WTC11 (cell line): ENCODE data around the gene ELOVL2. TPM values are rescaled to one million over a fixed set of nuclear protein-coding genes. Genes with fewer than 3 reads are reported as not detected.

Source experiments
- ATAC-seq: fragments of 200-7000 bp; cut with Tn5 transposase; 2 replicates; pipeline ENCODE4 v1.10.0; 2021; ENCODE audit warnings: mild to moderate bottlenecking, moderate library complexity
- CTCF ChIA-PET: fragments of 300-600 bp; sonication (Branson Sonifier 250); formaldehyde crosslinking; loops from one replicate; lab custom pipeline; 2021; ENCODE audit warnings: antibody characterized with exemption; lab: Charles Lee
- POLR2A ChIA-PET: fragments of 350-600 bp; sonication (Branson Sonifier 250); formaldehyde crosslinking; loops from one replicate; lab custom pipeline; 2021; ENCODE audit warnings: antibody characterized with exemption; lab: Charles Lee
- DNase-seq: peaks from one replicate; pipeline ENCODE4 v3.0.0; 2021; ENCODE audit warnings: low spot score
- H3K27ac Mint-ChIP-seq: 2 replicates; pipeline ENCODE4 v1.8.0; 2021; ENCODE audit warnings: mixed read lengths
- H3K27me3 Mint-ChIP-seq: 2 replicates; pipeline ENCODE4 v1.8.0; 2021; ENCODE audit warnings: low read depth, mild to moderate bottlenecking, moderate library complexity, mixed read lengths
- H3K36me3 Mint-ChIP-seq: 2 replicates; pipeline ENCODE4 v1.8.0; 2021; ENCODE audit warnings: mixed read lengths
- H3K4me1 Mint-ChIP-seq: 2 replicates; pipeline ENCODE4 v1.8.0; 2022; ENCODE audit warnings: mixed read lengths
- H3K4me3 Mint-ChIP-seq: 2 replicates; pipeline ENCODE4 v1.8.0; 2021; ENCODE audit warnings: mild to moderate bottlenecking, moderate library complexity, mixed read lengths
- H3K9me3 Mint-ChIP-seq: 2 replicates; pipeline ENCODE4 v1.8.0; 2021; ENCODE audit warnings: mixed read lengths
- CREB1 ChIP-seq: sonication (generic); formaldehyde crosslinking; IDR thresholded peaks from 2 replicates; pipeline ENCODE4 v1.8.0; 2023; ENCODE audit warnings: mild to moderate bottlenecking, missing genetic modification reagents
- EMX1 ChIP-seq: fragments of 250-450 bp; sonication (Bioruptor Pico); IDR thresholded peaks from 2 replicates; pipeline ENCODE4 v1.8.0; 2021; ENCODE audit warnings: mild to moderate bottlenecking
- ETV6 ChIP-seq: sonication (generic); formaldehyde crosslinking; IDR thresholded peaks from 2 replicates; pipeline ENCODE4 v1.8.1; 2022; ENCODE audit warnings: mild to moderate bottlenecking, missing genetic modification reagents
- FOXK1 ChIP-seq: sonication (generic); formaldehyde crosslinking; IDR thresholded peaks from 2 replicates; pipeline ENCODE4 v1.8.0; 2022; ENCODE audit warnings: mild to moderate bottlenecking, moderate library complexity, missing genetic modification reagents
- GRHL2 ChIP-seq: fragments of 250-450 bp; sonication (Bioruptor Pico); IDR thresholded peaks from 2 replicates; pipeline ENCODE4 v1.8.0; 2022; ENCODE audit warnings: mild to moderate bottlenecking, moderate library complexity; ENCODE audit not compliant: insufficient replicate concordance, severe bottlenecking
- GTF2I ChIP-seq: fragments of 250-450 bp; sonication (Bioruptor Pico); conservative IDR thresholded peaks from 2 replicates; pipeline ENCODE4 v1.4.0; 2021; ENCODE audit warnings: mild to moderate bottlenecking
- JUN ChIP-seq: sonication (generic); formaldehyde crosslinking; IDR thresholded peaks from 2 replicates; pipeline ENCODE4 v1.8.0; 2023; ENCODE audit warnings: mild to moderate bottlenecking, missing genetic modification reagents
- KAT7 ChIP-seq: sonication (generic); formaldehyde crosslinking; IDR thresholded peaks from 2 replicates; pipeline ENCODE4 v1.8.1; 2023; ENCODE audit warnings: missing genetic modification reagents, mild to moderate bottlenecking, borderline replicate concordance
- MXD4 ChIP-seq: fragments of 250-450 bp; sonication (Bioruptor Pico); IDR thresholded peaks from 2 replicates; pipeline ENCODE4 v1.8.0; 2021; ENCODE audit warnings: mild to moderate bottlenecking, moderate library complexity, borderline replicate concordance
- MYBL2 ChIP-seq: sonication (generic); formaldehyde crosslinking; IDR thresholded peaks from 2 replicates; pipeline ENCODE4 v1.8.1; 2023; ENCODE audit warnings: mild to moderate bottlenecking, moderate library complexity, missing genetic modification reagents
- NFATC4 ChIP-seq: fragments of 250-450 bp; sonication (Bioruptor Pico); IDR thresholded peaks from 2 replicates; pipeline ENCODE4 v1.9.0; 2021; ENCODE audit warnings: mild to moderate bottlenecking
- OVOL2 ChIP-seq: fragments of 250-450 bp; sonication (Bioruptor Pico); IDR thresholded peaks from 2 replicates; pipeline ENCODE4 v1.9.0; 2021; ENCODE audit warnings: mild to moderate bottlenecking, borderline replicate concordance
- PRRX2 ChIP-seq: fragments of 250-450 bp; sonication (Bioruptor Pico); IDR thresholded peaks from 2 replicates; pipeline ENCODE4 v1.8.0; 2021; ENCODE audit warnings: mild to moderate bottlenecking
- RELA ChIP-seq: sonication (generic); formaldehyde crosslinking; IDR thresholded peaks from 2 replicates; pipeline ENCODE4 v1.8.1; 2022; ENCODE audit warnings: missing genetic modification reagents, mild to moderate bottlenecking, borderline replicate concordance
- RORB ChIP-seq: fragments of 250-450 bp; sonication (Bioruptor Pico); IDR thresholded peaks from 2 replicates; pipeline ENCODE4 v1.9.0; 2021; ENCODE audit warnings: mild to moderate bottlenecking
- SMAD3 ChIP-seq: sonication (generic); formaldehyde crosslinking; IDR thresholded peaks from 2 replicates; pipeline ENCODE4 v1.8.0; 2022; ENCODE audit warnings: missing genetic modification reagents, mild to moderate bottlenecking, borderline replicate concordance
- TEAD4 ChIP-seq: sonication (generic); formaldehyde crosslinking; IDR thresholded peaks from 2 replicates; pipeline ENCODE4 v1.8.0; 2022; ENCODE audit warnings: mild to moderate bottlenecking, missing genetic modification reagents
- ZBTB21 ChIP-seq: sonication (generic); formaldehyde crosslinking; IDR thresholded peaks from 2 replicates; pipeline ENCODE4 v1.8.1; 2023; ENCODE audit warnings: mild to moderate bottlenecking, missing genetic modification reagents, borderline replicate concordance
- ZNF121 ChIP-seq: sonication (generic); formaldehyde crosslinking; IDR thresholded peaks from 2 replicates; pipeline ENCODE4 v1.8.0; 2023; ENCODE audit warnings: missing genetic modification reagents
- ZNF263 ChIP-seq: sonication (generic); formaldehyde crosslinking; IDR thresholded peaks from 2 replicates; pipeline ENCODE4 v1.8.1; 2022; ENCODE audit warnings: low read depth, mild to moderate bottlenecking, moderate library complexity, missing genetic modification reagents
- ZNF416 ChIP-seq: fragments of 250-450 bp; sonication (Bioruptor Pico); IDR thresholded peaks from 2 replicates; pipeline ENCODE4 v1.9.0; 2021; ENCODE audit warnings: mild to moderate bottlenecking, inconsistent platforms
- ZNF671 ChIP-seq: fragments of 250-450 bp; sonication (Bioruptor Pico); IDR thresholded peaks from 2 replicates; pipeline ENCODE4 v1.8.0; 2021; ENCODE audit warnings: mild to moderate bottlenecking
- total RNA-seq: library from RNA; stranded (reverse); gene quantifications from 3 replicates; pipeline ENCODE4 v1.2.3, GENCODE V29; 2021
- TF ChIP-seq, protein P1 (sequence below): sonication (generic); formaldehyde crosslinking; conservative IDR thresholded peaks from 2 replicates; pipeline ENCODE4 v1.8.1; 2022; ENCODE audit warnings: mild to moderate bottlenecking, missing genetic modification reagents
- TF ChIP-seq, protein P2 (sequence below): sonication (generic); formaldehyde crosslinking; IDR thresholded peaks from 2 replicates; pipeline ENCODE4 v1.8.1; 2022; ENCODE audit warnings: low read depth, missing genetic modification reagents, borderline replicate concordance
- TF ChIP-seq, protein P3 (sequence below): sonication (generic); formaldehyde crosslinking; conservative IDR thresholded peaks from 2 replicates; pipeline ENCODE4 v1.8.1; 2023; ENCODE audit warnings: mild to moderate bottlenecking, low read depth, missing genetic modification reagents, moderate library complexity
- TF ChIP-seq, protein P4 (sequence below): sonication (generic); formaldehyde crosslinking; IDR thresholded peaks from 2 replicates; pipeline ENCODE4 v1.8.0; 2023; ENCODE audit warnings: missing genetic modification reagents, mild to moderate bottlenecking, borderline replicate concordance

The ELOVL2 gene
- total RNA-seq, 1 experiment from 2014 or later, result 2.0 TPM

DNA sequence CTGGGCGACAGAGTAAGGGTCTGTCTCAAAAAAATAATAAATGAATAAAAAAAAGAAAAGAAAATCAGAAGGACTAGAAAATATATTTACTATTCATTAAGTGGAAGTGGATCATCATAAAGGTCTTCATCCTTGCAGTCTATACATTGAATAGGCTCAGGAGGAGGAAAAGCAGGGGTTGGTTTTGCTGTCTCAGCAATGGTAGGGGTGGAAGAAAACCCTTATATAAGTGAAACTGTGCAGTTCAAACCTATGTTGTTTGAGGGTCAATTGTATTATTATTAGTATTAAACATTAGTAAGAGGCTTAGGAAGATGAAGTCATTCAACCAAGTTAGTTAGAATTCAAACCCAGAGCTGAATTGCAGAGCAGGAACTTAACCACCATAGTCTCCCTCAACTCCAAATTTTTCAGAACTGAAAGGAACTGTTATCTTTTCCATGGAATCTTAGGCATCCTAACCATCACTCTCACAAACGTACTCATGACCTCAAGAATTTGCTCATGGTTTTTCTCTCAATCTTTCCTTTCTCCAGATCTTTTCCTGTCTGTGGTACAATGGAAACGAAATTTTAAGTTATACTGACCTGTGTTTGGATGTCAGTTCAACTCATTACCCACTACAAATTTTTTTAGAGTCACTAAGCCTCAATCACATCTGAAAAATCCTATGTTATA is 41.8 kb upstream of the ELOVL2 start:
- CTCF ChIA-PET, result no interaction called here
- DNase-seq (no peak), ATAC-seq (no peak)
- POLR2A ChIA-PET, result no interaction called here
- H3K36me3 Mint-ChIP-seq, result no peaks in the 10 kb centered on the region
- H3K4me1 Mint-ChIP-seq, result no peaks in the 10 kb centered on the region
- no peak overlapping the region for H3K27ac Mint-ChIP-seq
- no peaks in the 10 kb centered on the region for H3K27me3 Mint-ChIP-seq
- no peak overlapping the region for H3K4me3 Mint-ChIP-seq
- TF ChIP-seq PRRX2 (CRISPR knock-in tag), result no peak
- no peak for TF ChIP-seq OVOL2 (CRISPR knock-in tag)
- no peak for TF ChIP-seq MYBL2 (CRISPR knock-in tag)
- TF ChIP-seq GTF2I (CRISPR knock-in tag), result no peak
- peaks cover 5% of the 10 kb centered on the region for H3K9me3 Mint-ChIP-seq

DNA sequence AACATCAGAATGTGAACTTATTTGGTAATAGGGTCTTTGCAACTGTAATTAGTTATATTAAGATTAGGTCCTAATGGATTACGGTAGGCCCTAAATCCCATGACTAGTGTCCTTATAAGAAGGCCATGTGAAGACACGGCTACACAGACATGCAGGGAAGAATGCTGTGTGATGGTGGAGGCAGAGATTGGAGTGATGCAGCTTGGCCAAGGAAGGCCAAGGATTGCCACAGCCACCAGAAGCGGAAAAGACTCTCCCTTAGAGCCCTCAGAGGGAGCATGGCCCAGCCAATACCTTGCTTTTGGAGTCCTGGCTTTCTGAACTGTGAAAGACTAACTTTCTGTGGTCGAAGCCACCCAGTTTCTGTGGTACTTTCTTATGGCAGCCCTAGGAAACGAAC is 39.9 kb upstream of the ELOVL2 start:
- Mint-ChIP-seq H3K27ac (no peak overlapping the region), H3K36me3 (no peaks in the 10 kb centered on the region), H3K9me3 (peaks cover 5% of the 10 kb centered on the region), H3K27me3 (no peaks in the 10 kb centered on the region), H3K4me1 (no peaks in the 10 kb centered on the region), H3K4me3 (no peak overlapping the region)
- ATAC-seq (no peak), DNase-seq (no peak)
- POLR2A ChIA-PET, result no interaction called here
- TF ChIP-seq EMX1 (CRISPR knock-in tag), result no peak
- no peak for TF ChIP-seq SMAD3
- TF ChIP-seq, protein P1, sequence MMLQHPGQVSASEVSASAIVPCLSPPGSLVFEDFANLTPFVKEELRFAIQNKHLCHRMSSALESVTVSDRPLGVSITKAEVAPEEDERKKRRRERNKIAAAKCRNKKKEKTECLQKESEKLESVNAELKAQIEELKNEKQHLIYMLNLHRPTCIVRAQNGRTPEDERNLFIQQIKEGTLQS (CRISPR knock-in tag), result no peak
- TF ChIP-seq, protein P2, sequence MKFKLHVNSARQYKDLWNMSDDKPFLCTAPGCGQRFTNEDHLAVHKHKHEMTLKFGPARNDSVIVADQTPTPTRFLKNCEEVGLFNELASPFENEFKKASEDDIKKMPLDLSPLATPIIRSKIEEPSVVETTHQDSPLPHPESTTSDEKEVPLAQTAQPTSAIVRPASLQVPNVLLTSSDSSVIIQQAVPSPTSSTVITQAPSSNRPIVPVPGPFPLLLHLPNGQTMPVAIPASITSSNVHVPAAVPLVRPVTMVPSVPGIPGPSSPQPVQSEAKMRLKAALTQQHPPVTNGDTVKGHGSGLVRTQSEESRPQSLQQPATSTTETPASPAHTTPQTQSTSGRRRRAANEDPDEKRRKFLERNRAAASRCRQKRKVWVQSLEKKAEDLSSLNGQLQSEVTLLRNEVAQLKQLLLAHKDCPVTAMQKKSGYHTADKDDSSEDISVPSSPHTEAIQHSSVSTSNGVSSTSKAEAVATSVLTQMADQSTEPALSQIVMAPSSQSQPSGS (CRISPR knock-in tag), result no peak
- TF ChIP-seq RELA, result no peak
- TF ChIP-seq TEAD4 (CRISPR knock-in tag), result no peak
- TF ChIP-seq ZNF263 (CRISPR knock-in tag), result no peak
- TF ChIP-seq RORB (CRISPR knock-in tag), result no peak
- no peak for TF ChIP-seq CREB1 (CRISPR knock-in tag)
- TF ChIP-seq GRHL2 (CRISPR knock-in tag), result no peak
- TF ChIP-seq JUN (CRISPR knock-in tag), result no peak
- no peak for TF ChIP-seq ZNF121 (CRISPR knock-in tag)
- no peak for TF ChIP-seq ETV6 (CRISPR knock-in tag)
- TF ChIP-seq MXD4, result no peak
- TF ChIP-seq ZNF671 (CRISPR knock-in tag), result no peak
- CTCF ChIA-PET, result no interaction called here

DNA sequence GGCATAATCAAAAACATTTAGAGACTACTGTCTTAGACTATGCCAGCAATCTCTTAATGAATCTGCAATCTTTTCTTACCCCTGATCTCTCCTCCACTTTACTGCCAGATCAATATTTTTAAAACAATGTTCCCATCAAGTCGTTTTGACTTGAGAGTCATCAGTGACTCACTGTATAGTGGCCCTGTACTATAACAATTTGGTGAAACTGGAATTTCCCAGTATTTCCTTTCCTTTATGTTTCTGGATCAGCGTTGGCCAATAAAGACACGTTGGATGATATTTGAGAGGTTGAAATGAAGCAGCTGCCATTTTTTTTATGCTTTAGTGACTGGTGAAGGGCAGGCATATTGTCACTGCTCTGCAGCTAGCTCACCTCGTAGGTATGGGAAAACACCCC is 39.4 kb upstream of the ELOVL2 start:
- POLR2A ChIA-PET, result interaction anchor here (0.6 kb wide), 2 partner anchors 89 to 527 kb away, joined by 3 read pairs; no protein-coding TSS in a partner anchor
- Mint-ChIP-seq H3K9me3 (peaks cover 5% of the 10 kb centered on the region), H3K4me1 (no peaks in the 10 kb centered on the region), H3K36me3 (no peaks in the 10 kb centered on the region), H3K27me3 (no peaks in the 10 kb centered on the region), H3K27ac (no peak overlapping the region), H3K4me3 (no peak overlapping the region)
- DNase-seq (no peak), ATAC-seq (no peak)
- CTCF ChIA-PET, result interaction anchor here (1.7 kb wide), 2 partner anchors 15 to 129 kb away, joined by 4 to 8 read pairs; no protein-coding TSS in a partner anchor
- TF ChIP-seq, protein P3, sequence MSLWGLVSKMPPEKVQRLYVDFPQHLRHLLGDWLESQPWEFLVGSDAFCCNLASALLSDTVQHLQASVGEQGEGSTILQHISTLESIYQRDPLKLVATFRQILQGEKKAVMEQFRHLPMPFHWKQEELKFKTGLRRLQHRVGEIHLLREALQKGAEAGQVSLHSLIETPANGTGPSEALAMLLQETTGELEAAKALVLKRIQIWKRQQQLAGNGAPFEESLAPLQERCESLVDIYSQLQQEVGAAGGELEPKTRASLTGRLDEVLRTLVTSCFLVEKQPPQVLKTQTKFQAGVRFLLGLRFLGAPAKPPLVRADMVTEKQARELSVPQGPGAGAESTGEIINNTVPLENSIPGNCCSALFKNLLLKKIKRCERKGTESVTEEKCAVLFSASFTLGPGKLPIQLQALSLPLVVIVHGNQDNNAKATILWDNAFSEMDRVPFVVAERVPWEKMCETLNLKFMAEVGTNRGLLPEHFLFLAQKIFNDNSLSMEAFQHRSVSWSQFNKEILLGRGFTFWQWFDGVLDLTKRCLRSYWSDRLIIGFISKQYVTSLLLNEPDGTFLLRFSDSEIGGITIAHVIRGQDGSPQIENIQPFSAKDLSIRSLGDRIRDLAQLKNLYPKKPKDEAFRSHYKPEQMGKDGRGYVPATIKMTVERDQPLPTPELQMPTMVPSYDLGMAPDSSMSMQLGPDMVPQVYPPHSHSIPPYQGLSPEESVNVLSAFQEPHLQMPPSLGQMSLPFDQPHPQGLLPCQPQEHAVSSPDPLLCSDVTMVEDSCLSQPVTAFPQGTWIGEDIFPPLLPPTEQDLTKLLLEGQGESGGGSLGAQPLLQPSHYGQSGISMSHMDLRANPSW (CRISPR knock-in tag), result no peak
- TF ChIP-seq ZNF416, result no peak
- TF ChIP-seq NFATC4, result no peak
- no peak for TF ChIP-seq ZBTB21 (CRISPR knock-in tag)
- no peak for TF ChIP-seq KAT7 (CRISPR knock-in tag)
- no peak for TF ChIP-seq FOXK1 (CRISPR knock-in tag)
- TF ChIP-seq, protein P4, sequence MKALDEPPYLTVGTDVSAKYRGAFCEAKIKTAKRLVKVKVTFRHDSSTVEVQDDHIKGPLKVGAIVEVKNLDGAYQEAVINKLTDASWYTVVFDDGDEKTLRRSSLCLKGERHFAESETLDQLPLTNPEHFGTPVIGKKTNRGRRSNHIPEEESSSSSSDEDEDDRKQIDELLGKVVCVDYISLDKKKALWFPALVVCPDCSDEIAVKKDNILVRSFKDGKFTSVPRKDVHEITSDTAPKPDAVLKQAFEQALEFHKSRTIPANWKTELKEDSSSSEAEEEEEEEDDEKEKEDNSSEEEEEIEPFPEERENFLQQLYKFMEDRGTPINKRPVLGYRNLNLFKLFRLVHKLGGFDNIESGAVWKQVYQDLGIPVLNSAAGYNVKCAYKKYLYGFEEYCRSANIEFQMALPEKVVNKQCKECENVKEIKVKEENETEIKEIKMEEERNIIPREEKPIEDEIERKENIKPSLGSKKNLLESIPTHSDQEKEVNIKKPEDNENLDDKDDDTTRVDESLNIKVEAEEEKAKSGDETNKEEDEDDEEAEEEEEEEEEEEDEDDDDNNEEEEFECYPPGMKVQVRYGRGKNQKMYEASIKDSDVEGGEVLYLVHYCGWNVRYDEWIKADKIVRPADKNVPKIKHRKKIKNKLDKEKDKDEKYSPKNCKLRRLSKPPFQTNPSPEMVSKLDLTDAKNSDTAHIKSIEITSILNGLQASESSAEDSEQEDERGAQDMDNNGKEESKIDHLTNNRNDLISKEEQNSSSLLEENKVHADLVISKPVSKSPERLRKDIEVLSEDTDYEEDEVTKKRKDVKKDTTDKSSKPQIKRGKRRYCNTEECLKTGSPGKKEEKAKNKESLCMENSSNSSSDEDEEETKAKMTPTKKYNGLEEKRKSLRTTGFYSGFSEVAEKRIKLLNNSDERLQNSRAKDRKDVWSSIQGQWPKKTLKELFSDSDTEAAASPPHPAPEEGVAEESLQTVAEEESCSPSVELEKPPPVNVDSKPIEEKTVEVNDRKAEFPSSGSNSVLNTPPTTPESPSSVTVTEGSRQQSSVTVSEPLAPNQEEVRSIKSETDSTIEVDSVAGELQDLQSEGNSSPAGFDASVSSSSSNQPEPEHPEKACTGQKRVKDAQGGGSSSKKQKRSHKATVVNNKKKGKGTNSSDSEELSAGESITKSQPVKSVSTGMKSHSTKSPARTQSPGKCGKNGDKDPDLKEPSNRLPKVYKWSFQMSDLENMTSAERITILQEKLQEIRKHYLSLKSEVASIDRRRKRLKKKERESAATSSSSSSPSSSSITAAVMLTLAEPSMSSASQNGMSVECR (CRISPR knock-in tag), result no peak
